NCI-H2196 (cell line): Measurements from ENCODE around the gene ALG1L2.
"Not testable (repeated sequence)": the region's sequence is repeated elsewhere in the genome, so short reads cannot be mapped to it uniquely, and the experiment has no call there.

Experiments used
- DNase-seq: peaks from one replicate; lab custom pipeline; 2025; ENCODE audit not compliant: unreplicated experiment; lab: John Stamatoyannopoulos, UW

ALG1L2 gene

DNA sequence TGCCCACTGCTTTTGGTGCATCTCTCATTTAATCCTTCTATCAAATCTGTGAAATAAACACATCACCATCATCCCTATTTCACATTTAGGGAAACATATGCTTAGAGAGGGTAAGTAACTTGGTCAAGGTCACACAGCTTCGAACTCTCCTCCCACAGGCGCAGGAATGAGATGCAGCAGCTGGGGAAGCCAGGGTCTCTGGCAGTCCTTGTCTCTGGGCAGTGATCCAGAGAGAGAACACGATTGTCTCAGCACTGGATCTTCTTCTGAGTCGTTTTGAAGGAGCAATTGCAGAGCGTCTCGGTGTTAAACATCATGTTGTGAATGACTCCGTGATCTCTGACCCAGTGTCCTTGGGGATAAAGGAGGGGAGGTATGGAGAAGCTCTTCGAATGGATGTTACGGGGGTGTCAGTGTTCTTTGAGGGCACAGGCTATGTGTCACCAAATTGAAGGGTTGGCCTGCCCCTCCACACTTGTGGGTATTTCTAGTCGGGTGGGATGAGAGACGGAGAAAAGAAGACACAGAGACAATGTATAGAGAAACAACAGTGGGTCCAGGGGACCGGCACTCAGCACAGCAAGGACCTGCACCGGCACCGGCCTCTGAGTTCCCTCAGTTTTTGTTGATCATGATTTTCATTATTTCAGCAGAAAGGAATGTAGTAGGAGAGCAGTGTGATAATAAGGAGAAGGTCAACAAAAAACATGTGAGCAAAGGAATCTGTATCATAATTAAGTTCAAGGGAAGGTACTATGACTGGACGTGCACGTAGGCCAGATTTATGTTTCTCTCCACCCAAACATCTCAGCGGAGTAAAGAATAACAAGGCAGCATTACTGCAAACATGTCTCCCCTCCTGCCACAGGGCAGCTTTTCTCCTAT, 41.5 kb downstream of the ALG1L2 start:
- DNase-seq: not testable (repeated sequence)

DNA sequence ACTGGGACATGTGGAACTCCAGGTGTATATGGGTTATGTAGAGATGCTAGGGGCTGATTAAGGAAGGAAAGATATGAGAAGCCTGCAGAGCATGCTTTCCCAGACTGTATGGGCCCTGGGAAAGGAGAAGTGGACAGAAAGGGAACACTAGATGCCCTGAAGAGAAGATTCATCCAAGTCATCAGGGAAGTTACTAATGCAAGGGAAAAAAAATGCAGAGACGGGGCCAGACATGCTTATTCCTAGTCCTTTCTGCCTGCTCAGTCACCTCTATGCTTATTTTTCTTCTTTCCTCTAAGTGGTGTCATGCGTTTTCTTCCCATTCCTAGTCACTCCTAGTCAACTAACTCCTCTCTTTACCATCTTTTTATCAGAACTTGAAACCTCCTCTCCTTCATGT, 43.8 kb downstream of the ALG1L2 start:
- not testable (repeated sequence) for DNase-seq

DNA sequence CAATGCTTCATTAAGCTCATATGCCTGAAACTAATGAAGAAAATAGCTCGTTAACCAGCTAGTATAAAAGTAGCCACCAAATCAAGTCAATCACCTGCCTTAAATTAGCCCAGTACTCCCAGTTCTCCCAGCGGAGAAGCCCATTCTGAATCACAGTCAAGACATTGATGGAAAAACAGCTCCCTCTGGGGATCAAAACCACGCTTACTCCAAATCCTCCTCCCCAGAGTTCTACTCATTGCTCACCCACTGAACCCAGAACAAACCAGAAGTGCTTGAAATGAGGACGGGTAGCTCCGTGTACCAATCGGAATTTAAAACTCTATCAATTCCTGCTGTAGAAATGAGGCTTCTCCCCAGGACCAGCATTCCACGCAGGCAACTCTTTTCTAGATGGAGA, 54.7 kb downstream of the ALG1L2 start:
- DNase-seq: not testable (repeated sequence)

DNA sequence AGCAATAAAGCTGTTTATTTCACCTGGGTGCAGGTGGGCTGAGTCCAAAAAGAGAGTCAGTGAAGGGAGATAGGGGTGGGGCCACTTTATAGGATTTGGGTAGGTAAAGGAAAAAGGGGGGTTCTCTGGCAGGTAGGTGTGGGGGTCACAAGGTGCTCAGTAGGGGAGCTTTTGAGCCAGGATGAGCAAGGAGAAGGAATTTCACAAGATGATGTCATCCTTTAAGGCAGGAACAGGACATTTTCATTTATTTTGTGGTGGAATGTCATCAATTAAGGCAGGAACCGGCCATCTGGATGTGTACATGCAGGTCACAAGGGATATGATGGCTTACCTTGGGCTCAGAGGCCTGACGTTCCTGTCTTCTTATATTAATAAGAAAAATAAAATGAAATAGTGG, 56.1 kb downstream of the ALG1L2 start:
- not testable (repeated sequence) for DNase-seq

DNA sequence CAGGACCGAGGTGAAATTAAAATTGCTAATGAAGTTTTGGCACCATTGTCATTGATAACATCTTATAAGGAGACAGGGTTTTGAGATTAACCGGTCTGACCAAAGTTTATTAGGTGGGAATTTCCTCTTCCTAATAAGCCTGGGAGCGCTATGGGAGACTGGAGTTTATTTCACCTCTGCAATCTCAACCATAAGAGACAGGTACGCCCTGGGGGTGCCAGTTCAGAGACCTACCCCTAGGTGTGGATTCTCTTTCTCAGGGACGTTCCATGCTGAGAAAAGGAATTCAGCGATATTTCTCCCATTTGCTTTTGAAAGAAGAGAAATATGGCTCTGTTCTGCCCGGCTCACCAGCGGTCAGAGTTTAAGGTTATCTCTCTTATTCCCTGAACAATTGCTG, 57.4 kb downstream of the ALG1L2 start:
- DNase-seq: not testable (repeated sequence)

DNA sequence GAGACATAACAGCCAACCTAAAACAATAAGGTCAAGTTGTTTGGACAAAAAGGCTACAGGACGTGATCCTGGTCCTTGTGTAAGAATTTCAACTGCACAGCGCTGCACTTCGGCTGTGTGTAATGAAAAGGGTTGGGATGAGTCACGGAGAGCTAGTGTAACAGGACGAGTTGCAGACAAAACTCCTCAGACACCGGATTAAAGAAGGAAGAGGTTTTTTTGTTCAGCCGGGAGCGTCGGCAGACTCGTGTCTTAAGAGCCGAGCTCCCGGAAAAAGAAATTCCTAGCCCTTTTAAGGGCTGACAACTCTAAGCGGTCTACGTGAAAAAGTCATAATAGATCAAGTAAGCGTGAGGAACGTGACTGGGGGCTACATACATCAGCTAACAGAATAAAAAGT, 59.1 kb downstream of the ALG1L2 start:
- DNase-seq: not testable (repeated sequence)

DNA sequence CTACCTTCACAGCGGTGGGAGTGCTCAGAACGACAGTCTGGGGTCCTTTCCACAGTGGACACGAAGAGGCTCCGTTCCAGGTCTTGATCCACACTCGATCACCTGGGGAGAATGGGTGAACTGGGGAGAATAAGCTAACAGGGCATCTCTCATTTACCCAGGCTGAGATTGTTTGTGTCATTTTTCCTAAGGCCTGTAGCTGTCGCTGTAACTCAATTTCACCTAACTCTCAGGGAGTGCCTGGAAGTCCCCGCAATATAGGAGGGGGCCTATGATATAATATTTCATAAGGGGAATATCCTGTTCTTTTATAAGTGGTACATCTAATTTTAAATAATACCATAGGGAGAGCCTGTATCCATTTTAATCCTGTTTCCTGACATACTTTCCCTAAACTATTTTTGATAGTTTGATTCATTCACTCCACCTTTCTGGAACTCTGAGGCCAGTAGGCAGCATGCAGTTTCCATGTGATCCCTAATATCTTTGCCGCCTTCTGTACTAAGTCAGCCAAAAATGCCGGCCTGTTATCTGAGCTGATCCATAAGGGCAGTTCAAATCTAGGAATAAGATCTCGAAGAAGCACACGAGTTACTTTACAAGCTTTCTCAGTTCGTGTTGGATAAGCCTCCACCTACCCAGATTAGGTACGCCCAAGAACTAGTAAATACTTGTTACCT, 62.2 kb downstream of the ALG1L2 start:
- DNase-seq: not testable (repeated sequence)

DNA sequence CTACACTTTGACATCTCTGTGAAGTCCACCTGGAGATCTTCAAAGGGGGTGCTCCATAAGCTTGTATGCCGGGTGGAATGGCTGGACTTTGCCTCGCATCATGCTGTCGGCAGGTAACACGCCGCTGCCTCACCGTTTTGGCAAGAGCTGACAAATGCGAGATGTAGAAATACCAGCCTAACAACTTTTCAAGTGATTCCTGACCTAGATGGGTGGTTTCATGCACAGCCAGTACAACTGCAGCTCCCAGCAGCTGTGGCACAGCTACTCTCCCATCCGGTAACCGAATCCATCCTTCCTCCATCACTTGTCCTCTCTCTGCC, 62.7 kb downstream of the ALG1L2 start:
- DNase-seq: not testable (repeated sequence)

DNA sequence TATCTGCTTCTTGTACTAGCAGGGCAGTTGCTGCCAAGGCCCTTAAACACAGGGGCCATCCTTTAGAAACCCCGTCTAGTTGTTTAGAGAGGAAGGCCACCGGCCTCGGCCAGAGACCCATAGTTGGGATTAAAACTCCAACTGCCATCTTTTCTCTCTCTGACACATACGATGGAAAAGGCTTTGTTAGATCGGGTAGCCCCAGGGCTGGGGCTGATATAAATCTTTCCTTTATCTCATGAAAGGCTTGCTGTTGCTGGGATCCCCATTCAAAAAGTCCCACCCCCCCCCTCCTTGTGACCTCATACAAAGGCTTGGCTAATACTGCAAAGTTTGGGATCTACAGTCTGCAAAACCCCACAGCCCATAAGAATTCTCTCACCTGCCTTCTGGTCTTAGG, 63.8 kb downstream of the ALG1L2 start:
- DNase-seq: not testable (repeated sequence)

DNA sequence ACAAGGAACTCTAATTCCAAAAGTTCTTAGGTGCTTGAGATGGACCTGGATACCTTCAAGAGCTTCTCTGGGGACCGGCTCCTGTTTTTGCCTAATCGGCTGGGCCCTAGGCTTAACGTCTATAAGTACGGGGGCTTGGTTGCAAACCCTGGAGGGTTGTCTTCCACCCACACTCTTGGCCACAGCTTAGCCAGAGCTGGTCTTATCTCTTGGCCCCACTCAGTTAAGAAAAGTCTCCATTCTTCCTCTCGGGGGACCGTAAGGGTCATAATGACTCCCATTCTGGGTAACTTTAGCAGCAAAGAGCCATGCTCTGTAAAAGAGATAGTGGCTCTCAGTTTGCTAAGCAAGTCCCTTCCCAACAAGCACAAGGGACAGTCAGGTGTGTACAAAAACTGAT, 64.8 kb downstream of the ALG1L2 start:
- DNase-seq: not testable (repeated sequence)
